ENCODE measurements around the gene CXCR4. TPM values are rescaled to one million over a fixed set of nuclear protein-coding genes. Genes with fewer than 3 reads are reported as not detected.
"Not testable (repeated sequence)": the region's sequence is repeated elsewhere in the genome, so short reads cannot be mapped to it uniquely, and the experiment has no call there.

The CXCR4 gene
- total RNA-seq, 1 donor from 2014 or later: not detected

- no peak for DNase-seq (ENCODE audit: low read depth)
Measured at GRCh38 chr2:136077107-136077506, 40.8 kb downstream of the CXCR4 start.

GRCh38 chr2:136075476-136075875, 42.5 kb downstream of the CXCR4 start:
- DNase-seq (ENCODE audit: low read depth): no peak

- no peak for DNase-seq (ENCODE audit: low read depth)
Measured at GRCh38 chr2:136072621-136073020, 45.3 kb downstream of the CXCR4 start.

- DNase-seq (ENCODE audit: low read depth): not testable (repeated sequence)
Measured at GRCh38 chr2:136071887-136072286, 46.1 kb downstream of the CXCR4 start.

GRCh38 chr2:136070913-136071312, 47.0 kb downstream of the CXCR4 start:
- DNase-seq (ENCODE audit: low read depth): no peak

GRCh38 chr2:136069773-136070172, 48.2 kb downstream of the CXCR4 start:
- DNase-seq (ENCODE audit: low read depth): no peak

- no peak for DNase-seq (ENCODE audit: low read depth)
Measured at GRCh38 chr2:136068581-136069227, 49.2 kb downstream of the CXCR4 start.

GRCh38 chr2:136067897-136068580, 49.9 kb downstream of the CXCR4 start:
- no peak for DNase-seq (ENCODE audit: low read depth)

- DNase-seq (ENCODE audit: low read depth): no peak
Measured at GRCh38 chr2:136067459-136067858, 50.5 kb downstream of the CXCR4 start.

GRCh38 chr2:136065907-136066306, 52.0 kb downstream of the CXCR4 start:
- DNase-seq (ENCODE audit: low read depth): no peak

GRCh38 chr2:136065384-136065783, 52.6 kb downstream of the CXCR4 start:
- DNase-seq (ENCODE audit: low read depth): no peak

Other genes with a start within 250 kb of the CXCR4 start
- gene MCM6, start 241.7 kb downstream of the CXCR4 start, total RNA-seq: 5.5 and 7.0 TPM in 2 replicates
- 76.5 and 84.3 TPM in 2 replicates for gene DARS1, start 132.5 kb downstream of the CXCR4 start, total RNA-seq